ENCODE results near the gene ZNF813.

ZNF813 gene

DNA sequence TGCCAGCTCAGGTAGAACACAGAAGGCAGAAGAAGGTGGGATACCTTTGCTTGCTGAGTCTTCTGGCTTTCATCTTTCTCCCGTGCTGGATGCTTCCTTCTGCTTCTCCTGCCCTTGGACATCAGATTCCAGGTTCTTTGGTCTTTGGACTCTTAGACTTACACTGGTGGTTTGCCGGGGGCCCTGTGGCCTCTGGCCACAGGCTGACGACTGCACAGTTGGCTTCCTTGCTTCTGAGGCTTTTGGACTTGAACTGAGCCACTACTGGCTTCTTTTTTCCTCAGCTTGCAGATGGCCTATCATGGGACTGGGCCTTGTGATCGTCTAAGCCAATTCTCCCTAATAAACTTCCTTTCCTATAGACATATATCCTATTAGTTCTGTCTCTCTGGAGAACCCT lies 50.6 kb downstream of the ZNF813 start:
- TF ChIP-seq, protein P1, sequence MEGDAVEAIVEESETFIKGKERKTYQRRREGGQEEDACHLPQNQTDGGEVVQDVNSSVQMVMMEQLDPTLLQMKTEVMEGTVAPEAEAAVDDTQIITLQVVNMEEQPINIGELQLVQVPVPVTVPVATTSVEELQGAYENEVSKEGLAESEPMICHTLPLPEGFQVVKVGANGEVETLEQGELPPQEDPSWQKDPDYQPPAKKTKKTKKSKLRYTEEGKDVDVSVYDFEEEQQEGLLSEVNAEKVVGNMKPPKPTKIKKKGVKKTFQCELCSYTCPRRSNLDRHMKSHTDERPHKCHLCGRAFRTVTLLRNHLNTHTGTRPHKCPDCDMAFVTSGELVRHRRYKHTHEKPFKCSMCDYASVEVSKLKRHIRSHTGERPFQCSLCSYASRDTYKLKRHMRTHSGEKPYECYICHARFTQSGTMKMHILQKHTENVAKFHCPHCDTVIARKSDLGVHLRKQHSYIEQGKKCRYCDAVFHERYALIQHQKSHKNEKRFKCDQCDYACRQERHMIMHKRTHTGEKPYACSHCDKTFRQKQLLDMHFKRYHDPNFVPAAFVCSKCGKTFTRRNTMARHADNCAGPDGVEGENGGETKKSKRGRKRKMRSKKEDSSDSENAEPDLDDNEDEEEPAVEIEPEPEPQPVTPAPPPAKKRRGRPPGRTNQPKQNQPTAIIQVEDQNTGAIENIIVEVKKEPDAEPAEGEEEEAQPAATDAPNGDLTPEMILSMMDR (conservative IDR thresholded peaks at IDR 0.05; ENCODE audit: low read depth, low read length) = no peak
- H3K79me2 ChIP-seq (ENCODE audit: insufficient read depth, low read depth) = no peaks in the 10 kb centered on the region
- no peaks in the 10 kb centered on the region for H4K20me1 ChIP-seq (ENCODE audit: insufficient read depth)
- no peak overlapping the region for H3K4me2 ChIP-seq
- no peaks in the 10 kb centered on the region for H3K27me3 ChIP-seq (ENCODE audit: insufficient read depth, low read depth)
- H3K4me3 ChIP-seq (IDR thresholded peaks at IDR 0.05; ENCODE audit: insufficient read depth, low read depth, low read length) = no peak overlapping the region
- H3K36me3 ChIP-seq (ENCODE audit: insufficient read depth) = no peaks in the 10 kb centered on the region
- no peak overlapping the region for H3K27ac ChIP-seq
- no peaks in the 10 kb centered on the region for H3K4me1 ChIP-seq (ENCODE audit: low read depth, poor library complexity, severe bottlenecking)
- H3K9ac ChIP-seq = no peak overlapping the region
- no peak overlapping the region for H2AFZ ChIP-seq (ENCODE audit: low read depth)

DNA sequence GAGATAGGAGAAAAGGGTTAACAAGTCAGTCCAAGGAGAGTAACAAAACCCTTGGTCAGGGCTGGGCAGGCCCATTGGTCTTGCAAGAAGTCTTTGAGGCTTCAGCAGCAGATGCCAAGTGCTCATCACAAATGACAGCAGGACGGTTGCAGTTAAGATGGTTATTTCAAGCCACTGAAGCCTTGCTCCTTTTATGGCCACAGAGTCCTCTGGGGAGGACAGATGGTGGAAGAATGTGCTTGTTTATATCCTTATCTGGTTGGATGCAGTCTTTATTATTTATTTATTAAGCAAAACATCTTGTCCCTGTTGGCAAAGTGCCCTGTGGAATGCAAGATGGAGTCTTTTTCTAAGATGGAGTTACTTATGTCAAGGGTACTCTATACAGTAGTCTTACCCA lies 51.2 kb downstream of the ZNF813 start:
- Histone ChIP-seq H3K4me3 (IDR thresholded peaks at IDR 0.05; ENCODE audit: insufficient read depth, low read depth, low read length) (no peak overlapping the region), H3K36me3 (ENCODE audit: insufficient read depth) (no peaks in the 10 kb centered on the region), H3K27me3 (ENCODE audit: insufficient read depth, low read depth) (no peaks in the 10 kb centered on the region), H3K27ac (no peak overlapping the region), H3K4me2 (no peak overlapping the region), H3K9ac (no peak overlapping the region), H2AFZ (ENCODE audit: low read depth) (no peak overlapping the region), H3K4me1 (ENCODE audit: low read depth, poor library complexity, severe bottlenecking) (no peaks in the 10 kb centered on the region), H4K20me1 (ENCODE audit: insufficient read depth) (no peaks in the 10 kb centered on the region), H3K79me2 (ENCODE audit: insufficient read depth, low read depth) (no peaks in the 10 kb centered on the region)
- TF ChIP-seq, protein P1 (conservative IDR thresholded peaks at IDR 0.05; ENCODE audit: low read depth, low read length) = no peak

DNA sequence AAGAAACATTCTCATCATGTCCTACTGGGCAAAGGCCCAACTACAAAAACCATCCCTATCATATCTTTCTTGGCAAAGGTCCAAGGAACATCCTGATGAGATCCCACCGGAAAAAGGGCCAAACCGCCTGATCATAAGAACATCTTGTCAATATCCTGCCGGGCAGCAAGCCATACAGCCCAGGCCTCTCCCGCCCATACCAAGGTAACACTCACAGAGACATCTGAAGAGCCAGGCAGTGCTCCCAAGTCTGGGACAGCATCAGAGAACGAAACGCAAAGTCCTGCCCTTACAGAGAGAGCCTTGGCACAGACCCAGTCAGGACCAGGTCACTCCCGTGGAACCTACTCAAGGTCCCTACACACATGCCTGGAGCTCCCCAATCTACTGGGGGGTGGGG lies 51.9 kb downstream of the ZNF813 start:
- no peaks in the 10 kb centered on the region for H4K20me1 ChIP-seq (ENCODE audit: insufficient read depth)
- TF ChIP-seq, protein P1 (conservative IDR thresholded peaks at IDR 0.05; ENCODE audit: low read depth, low read length) = no peak
- H3K27me3 ChIP-seq (ENCODE audit: insufficient read depth, low read depth) = no peaks in the 10 kb centered on the region
- no peak overlapping the region for H3K9ac ChIP-seq
- H3K4me3 ChIP-seq (IDR thresholded peaks at IDR 0.05; ENCODE audit: insufficient read depth, low read depth, low read length) = no peak overlapping the region
- no peaks in the 10 kb centered on the region for H3K4me1 ChIP-seq (ENCODE audit: low read depth, poor library complexity, severe bottlenecking)
- no peaks in the 10 kb centered on the region for H3K36me3 ChIP-seq (ENCODE audit: insufficient read depth)
- H3K4me2 ChIP-seq = no peak overlapping the region
- no peak overlapping the region for H3K27ac ChIP-seq
- H3K79me2 ChIP-seq (ENCODE audit: insufficient read depth, low read depth) = no peaks in the 10 kb centered on the region
- H2AFZ ChIP-seq (ENCODE audit: low read depth) = no peak overlapping the region

DNA sequence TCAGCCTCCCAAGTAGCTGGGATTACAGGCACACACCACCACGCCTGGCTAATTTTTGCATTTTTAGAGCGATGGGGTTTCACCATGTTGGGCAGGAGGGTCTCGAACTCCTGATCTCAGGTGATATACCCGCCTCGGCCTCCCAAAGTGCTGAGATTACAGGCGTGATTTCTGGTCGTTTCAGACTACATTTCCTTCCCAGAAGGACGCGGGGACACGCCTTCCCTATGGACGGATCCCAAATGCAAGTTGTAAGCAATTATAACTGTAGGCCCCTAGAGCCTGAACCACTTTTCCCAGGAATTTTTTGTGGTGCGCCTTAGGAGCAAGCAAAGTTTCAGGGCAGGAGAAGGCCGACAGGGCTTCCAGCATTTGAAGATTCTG lies 52.6 kb downstream of the ZNF813 start:
- no peak overlapping the region for H3K27ac ChIP-seq
- H4K20me1 ChIP-seq (ENCODE audit: insufficient read depth) = no peaks in the 10 kb centered on the region
- no peaks in the 10 kb centered on the region for H3K4me1 ChIP-seq (ENCODE audit: low read depth, poor library complexity, severe bottlenecking)
- no peaks in the 10 kb centered on the region for H3K36me3 ChIP-seq (ENCODE audit: insufficient read depth)
- peak overlapping the region; percentile 44; the same call in 1 of the 2 replicates for H2AFZ ChIP-seq (ENCODE audit: low read depth)
- no peak overlapping the region for H3K9ac ChIP-seq
- H3K4me2 ChIP-seq = no peak overlapping the region
- H3K27me3 ChIP-seq (ENCODE audit: insufficient read depth, low read depth) = no peaks in the 10 kb centered on the region
- H3K79me2 ChIP-seq (ENCODE audit: insufficient read depth, low read depth) = no peaks in the 10 kb centered on the region
- no peak overlapping the region for H3K4me3 ChIP-seq (IDR thresholded peaks at IDR 0.05; ENCODE audit: insufficient read depth, low read depth, low read length)
- TF ChIP-seq, protein P1 (conservative IDR thresholded peaks at IDR 0.05; ENCODE audit: low read depth, low read length) = no peak

Measured in KMS-11 (cell line).